NCI-H748 treated with DMSO at 0.1 percent for 48 hours (cell line): ENCODE data around the gene REX1BD.

Experiments used
- DNase-seq: peaks from one replicate; lab custom pipeline; 2025; lab: John Stamatoyannopoulos, UW

REX1BD gene

GRCh38 chr19:18616023-18616422, 27.4 kb downstream of the REX1BD start:
- DNase-seq: no peak

GRCh38 chr19:18617562-18617961, 29.0 kb downstream of the REX1BD start:
- no peak for DNase-seq

- DNase-seq: no peak
Measured at GRCh38 chr19:18618236-18618635, 29.6 kb downstream of the REX1BD start.

GRCh38 chr19:18620311-18620710, 31.7 kb downstream of the REX1BD start:
- no peak for DNase-seq

GRCh38 chr19:18620902-18621301, 32.3 kb downstream of the REX1BD start:
- no peak for DNase-seq

- DNase-seq: no peak
Measured at GRCh38 chr19:18626906-18627305, 38.3 kb downstream of the REX1BD start.

- DNase-seq: no peak
Measured at GRCh38 chr19:18629166-18630088, 40.8 kb downstream of the REX1BD start.

GRCh38 chr19:18633321-18633720, 44.7 kb downstream of the REX1BD start:
- DNase-seq: no peak

- no peak for DNase-seq
Measured at GRCh38 chr19:18634612-18635297, 46.2 kb downstream of the REX1BD start.

- no peak for DNase-seq
Measured at GRCh38 chr19:18635831-18636182, 47.2 kb downstream of the REX1BD start.

- DNase-seq: peak; percentile 86
Measured at GRCh38 chr19:18636183-18636968, 47.8 kb downstream of the REX1BD start.

- DNase-seq: no peak
Measured at GRCh38 chr19:18636969-18637629, 48.5 kb downstream of the REX1BD start, which contains the start of gene KLHL26. TSS of gene KLHL26 (plus strand) at chr19:18637028. CDS start at chr19:18637055, 27 bp downstream.

GRCh38 chr19:18637673-18638630, 49.4 kb downstream of the REX1BD start:
- peak; percentile 3 for DNase-seq

GRCh38 chr19:18639706-18640243, 51.2 kb downstream of the REX1BD start:
- DNase-seq: no peak
